Measurements from ENCODE around the gene CRADD. TPM values are rescaled to one million over a fixed set of nuclear protein-coding genes. Genes with fewer than 3 reads are reported as not detected.

Gene CRADD
- total and polyA plus RNA-seq, 2 donors (not counting 3 experiments of a cell fraction or from before 2014, with no cell fraction given): 11.7 to 14.5 TPM

- Histone ChIP-seq H3K9ac (replicated peaks; ENCODE audit: extremely low read depth, insufficient read depth, low read length) (no peak overlapping the region), H3K9me3 (replicated peaks; ENCODE audit: control insufficient read depth, insufficient read depth, low read length) (no peaks in the 10 kb centered on the region), H3K4me1 (ENCODE audit: control insufficient read depth, extremely low read depth, insufficient read depth, low read length) (no peaks in the 10 kb centered on the region), H3K27ac (ENCODE audit: insufficient read depth, low read depth, low read length) (no peak overlapping the region), H4K20me1 (replicated peaks; ENCODE audit: control insufficient read depth, extremely low read depth, insufficient read depth, low read length) (no peaks in the 10 kb centered on the region), H3K79me2 (ENCODE audit: control insufficient read depth, insufficient read depth, low read length) (no peaks in the 10 kb centered on the region), H3K4me2 (ENCODE audit: insufficient read depth, low read length) (no peak overlapping the region), H3K36me3 (ENCODE audit: control insufficient read depth in 2 of 2, extremely low read depth in 1 of 2, insufficient read depth in 2 of 2, low read length in 2 of 2) (no peaks in the 10 kb centered on the region), H3K4me3 (replicated peaks in 1 of 3; ENCODE audit: insufficient read depth in 1 of 3, low read depth in 1 of 3, low read length in 3 of 3) (no peak overlapping the region), H2AFZ (ENCODE audit: low read depth, low read length) (no peak overlapping the region), H3K9me1 (replicated peaks; ENCODE audit: control insufficient read depth, extremely low read depth, insufficient read depth, low read length) (no peaks in the 10 kb centered on the region), H3K27me3 (ENCODE audit: control insufficient read depth in 2 of 2, insufficient read depth in 2 of 2, low read length in 2 of 2) (no peaks in the 10 kb centered on the region)
- DNase-seq (ENCODE audit: low read depth, low spot score): no peak
- dilution Hi-C loops (cut with MboI; ENCODE audit: extremely low pct_ligation_motif_present, low sequenced_read_pairs): no loop called here
- FAIRE-seq: no peak
- CTCF ChIA-PET: interaction anchor here (1.1 kb wide), 1 partner anchor 205 kb away, joined by 3 read pairs; no protein-coding TSS in a partner anchor
- no peak for TF ChIP-seq MYC (IDR thresholded peaks at IDR 0.05; ENCODE audit: low read depth, low read length)
- no peak for TF ChIP-seq GATA2 (IDR thresholded peaks at IDR 0.05; ENCODE audit: insufficient read depth, insufficient read length, low read depth, low read length)
- no peak for TF ChIP-seq EZH2 (IDR thresholded peaks at IDR 0.05; ENCODE audit: borderline replicate concordance, low read depth, low read length, severe bottlenecking)
- intact Hi-C loops (cut with micrococcal nuclease): no loop called here
- POLR2A ChIA-PET: no interaction called here
- no TSS peak for BruUV-seq (replicated peaks)
Measured at GRCh38 chr12:93707836-93708235, 30.7 kb downstream of the CRADD start.

- no TSS peak for BruUV-seq (replicated peaks)
- no peak overlapping the region for H2AFZ ChIP-seq (ENCODE audit: low read depth, low read length)
- no peaks in the 10 kb centered on the region for H3K27me3 ChIP-seq (ENCODE audit: control insufficient read depth in 2 of 2, insufficient read depth in 2 of 2, low read length in 2 of 2)
- H4K20me1 ChIP-seq (replicated peaks; ENCODE audit: control insufficient read depth, extremely low read depth, insufficient read depth, low read length): no peaks in the 10 kb centered on the region
- intact Hi-C loops (cut with micrococcal nuclease) (no loop called here), dilution Hi-C loops (cut with MboI; ENCODE audit: extremely low pct_ligation_motif_present, low sequenced_read_pairs) (no loop called here)
- no peak overlapping the region for H3K9ac ChIP-seq (replicated peaks; ENCODE audit: extremely low read depth, insufficient read depth, low read length)
- H3K4me2 ChIP-seq (ENCODE audit: insufficient read depth, low read length): no peak overlapping the region
- no peaks in the 10 kb centered on the region for H3K79me2 ChIP-seq (ENCODE audit: control insufficient read depth, insufficient read depth, low read length)
- DNase-seq (ENCODE audit: low read depth, low spot score) (no peak), FAIRE-seq (no peak)
- POLR2A ChIA-PET: no interaction called here
- H3K9me1 ChIP-seq (replicated peaks; ENCODE audit: control insufficient read depth, extremely low read depth, insufficient read depth, low read length): no peaks in the 10 kb centered on the region
- no peaks in the 10 kb centered on the region for H3K9me3 ChIP-seq (replicated peaks; ENCODE audit: control insufficient read depth, insufficient read depth, low read length)
- CTCF ChIA-PET: interaction anchor here (1.4 kb wide), 1 partner anchor 392 kb away, joined by 3 read pairs; no protein-coding TSS in a partner anchor
- no peak overlapping the region for H3K27ac ChIP-seq (ENCODE audit: insufficient read depth, low read depth, low read length)
- TF ChIP-seq MAX (IDR thresholded peaks at IDR 0.05; ENCODE audit: insufficient read depth, insufficient read length) (no peak), GATA2 (IDR thresholded peaks at IDR 0.05; ENCODE audit: insufficient read depth, insufficient read length, low read depth, low read length) (no peak), FOS (IDR thresholded peaks at IDR 0.05; ENCODE audit: borderline replicate concordance, insufficient read depth, low read length) (no peak), MYC (IDR thresholded peaks at IDR 0.05; ENCODE audit: low read depth, low read length) (no peak), POLR2A (IDR thresholded peaks at IDR 0.05; ENCODE audit: low read depth, low read length) (no peak), CTCF (IDR thresholded peaks at IDR 0.05; ENCODE audit: extremely low read depth in 1 of 2, insufficient read depth in 1 of 2, low read depth in 1 of 2, low read length in 2 of 2) (no peak)
- H3K36me3 ChIP-seq (ENCODE audit: control insufficient read depth in 2 of 2, extremely low read depth in 1 of 2, insufficient read depth in 2 of 2, low read length in 2 of 2): no peaks in the 10 kb centered on the region
- H3K4me3 ChIP-seq (replicated peaks in 1 of 3; ENCODE audit: insufficient read depth in 1 of 3, low read depth in 1 of 3, low read length in 3 of 3): no peak overlapping the region
- H3K4me1 ChIP-seq (ENCODE audit: control insufficient read depth, extremely low read depth, insufficient read depth, low read length): no peaks in the 10 kb centered on the region
Measured at GRCh38 chr12:93708952-93709351, 31.8 kb downstream of the CRADD start.
